DOHH2 (cell line): Measurements from ENCODE around the gene TTC23.

ENCODE experiments used
- CTCF ChIP-seq: fragments of 200-600 bp; sonication (generic); IDR thresholded peaks from one replicate; pipeline ENCODE4 v1.5.1; 2014; ENCODE audit warnings: antibody characterized with exemption, mild to moderate bottlenecking, low read depth, low read length; ENCODE audit not compliant: poor library complexity, severe bottlenecking
- EZH2phosphoT487 ChIP-seq: fragments of 200-600 bp; sonication (generic); IDR thresholded peaks from 2 replicates; pipeline ENCODE4 v1.6.1; 2017; ENCODE audit warnings: borderline replicate concordance, mild to moderate bottlenecking, antibody characterized with exemption, low read length, moderate library complexity, mixed read lengths

DNA sequence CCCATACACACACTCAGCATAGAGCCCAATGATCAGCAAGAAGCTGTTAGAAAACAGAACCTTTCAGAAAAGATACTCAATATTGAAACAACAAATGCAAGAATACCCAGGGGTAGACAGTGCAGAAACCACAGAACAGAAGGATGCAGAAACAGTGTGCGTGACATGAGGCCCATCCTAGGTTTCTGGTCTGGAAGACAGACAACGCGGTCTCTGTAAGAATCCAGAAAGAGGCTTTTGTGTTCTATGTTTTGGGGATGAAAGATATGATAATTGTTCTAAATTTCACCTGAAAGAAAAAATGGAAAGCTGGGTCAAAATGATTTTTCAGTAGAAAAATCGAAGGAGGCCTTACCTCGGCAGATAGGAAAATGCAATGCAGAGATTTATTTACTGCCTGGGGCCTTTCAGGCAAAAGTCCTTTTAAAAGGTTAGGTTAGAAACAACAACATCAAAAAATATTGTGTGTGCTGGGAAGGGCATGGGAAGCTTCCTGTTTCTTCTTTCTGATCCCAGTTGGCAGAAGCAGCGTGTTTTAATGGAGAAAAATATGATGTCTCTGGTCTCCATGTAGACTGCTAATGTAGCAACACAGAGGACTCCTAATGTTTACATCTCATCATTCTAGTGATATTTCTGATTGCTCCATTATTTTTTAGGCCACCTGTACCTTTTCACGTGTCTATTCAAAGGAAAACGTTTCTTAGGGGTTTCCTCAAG is 127.5 kb downstream of the TTC23 start:
- TF ChIP-seq EZH2phosphoT487 (no peak), CTCF (no peak)
